Muscle of leg (tissue), 11 donors: ENCODE data around the gene NOP14. TPM values are rescaled to one million over a fixed set of nuclear protein-coding genes. Genes with fewer than 3 reads are reported as not detected.
"Not testable (repeated sequence)": the region's sequence is repeated elsewhere in the genome, so short reads cannot be mapped to it uniquely, and the experiment has no call there.

Source experiments
- DNase-seq: peaks from one replicate; pipeline ENCODE4 v3.0.0; 2013
- H3K27ac ChIP-seq: one replicate; pipeline ENCODE4 v1.5.1; 2013; ENCODE audit warnings: mild to moderate bottlenecking, low read length, control low read depth
- H3K27me3 ChIP-seq: one replicate; pipeline ENCODE4 v1.6.1; 2013; ENCODE audit warnings: low read length; ENCODE audit not compliant: control insufficient read depth, insufficient read depth
- H3K36me3 ChIP-seq: one replicate; pipeline ENCODE4 v1.6.1; 2013; ENCODE audit warnings: low read length; ENCODE audit not compliant: control insufficient read depth, insufficient read depth
- H3K4me1 ChIP-seq: one replicate; pipeline ENCODE4 v1.6.1; 2013; ENCODE audit warnings: low read length; ENCODE audit not compliant: control insufficient read depth, insufficient read depth
- H3K4me3 ChIP-seq: one replicate; pipeline ENCODE4 v1.5.1; 2013; ENCODE audit warnings: low read length, control low read depth
- H3K9me3 ChIP-seq: replicated peaks from 2 replicates; pipeline ENCODE4 v1.6.1; 2013; ENCODE audit warnings: low read depth, low read length; ENCODE audit not compliant: control insufficient read depth
- WGBS: methylation state at CpG from one replicate; pipeline ENCODE4 v1.1.5; 2013; ENCODE audit warnings: missing lambda C conversion rate; ENCODE audit not compliant: insufficient coverage; 5-methylcytosine and 5-hydroxymethylcytosine counted together
- polyA plus RNA-seq, 8 donors: library from polyadenylated mRNA; unstranded; fragments of 120-200 nt; gene quantifications; one replicate each; pipeline versions ENCODE4 v1.2.1 to v1.2.3, GENCODE V29; 2013; ENCODE audit warnings: inconsistent platforms in 1 of 8, low replicate concordance in 1 of 8; ENCODE audit not compliant: insufficient read length in 8 of 8, insufficient read depth in 1 of 8
- total RNA-seq: library from RNA; stranded (reverse); fragments of 120-200 nt; gene quantifications from one replicate; pipeline ENCODE4 v1.2.4, GENCODE V29; 2013

Gene NOP14
- total and polyA plus RNA-seq, 9 donors, result 12.1 to 27.6 (median 25.0) TPM

GRCh38 chr4:2925496-2925895, 37.7 kb downstream of the NOP14 start:
- WGBS, result 60% methylated on average over 1 of the region's 5 CpGs
- no peak overlapping the region for H3K4me3 ChIP-seq
- H3K36me3 ChIP-seq, result peaks cover 76% of the 10 kb centered on the region
- H3K27ac ChIP-seq, result no peak overlapping the region
- peaks cover under 1% of the 10 kb centered on the region for H3K4me1 ChIP-seq
- no peak for DNase-seq
- no peaks in the 10 kb centered on the region for H3K27me3 ChIP-seq
- no peaks in the 10 kb centered on the region for H3K9me3 ChIP-seq

DNA sequence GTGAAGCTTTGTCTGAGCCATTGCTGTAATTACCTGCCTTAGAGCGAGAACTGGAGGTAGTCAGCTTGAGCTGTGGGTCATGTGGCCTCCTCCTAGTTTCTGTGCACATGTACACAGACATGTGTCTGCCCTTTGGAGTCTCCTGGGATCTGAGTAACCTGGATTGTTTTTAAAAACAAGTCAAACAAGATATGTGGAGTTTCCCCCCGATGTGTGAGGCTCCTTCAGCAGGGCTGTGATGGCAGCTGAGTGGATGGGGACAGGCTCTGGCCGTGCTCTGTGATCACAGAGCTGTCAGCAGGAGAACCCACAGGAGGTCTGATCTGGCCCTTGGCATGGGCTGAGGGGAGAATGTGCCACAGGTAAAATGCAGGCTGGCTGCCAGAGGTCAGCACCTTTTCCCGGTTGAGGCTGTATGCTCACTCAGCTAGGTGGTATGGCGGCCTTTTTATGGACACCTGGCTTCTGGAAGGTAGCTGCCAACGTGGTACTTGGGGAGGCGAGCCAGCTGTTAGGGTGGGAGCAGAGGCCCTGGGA, 38.4 kb downstream of the NOP14 start:
- peaks cover 70% of the 10 kb centered on the region for H3K36me3 ChIP-seq
- no peaks in the 10 kb centered on the region for H3K27me3 ChIP-seq
- H3K4me3 ChIP-seq, result no peak overlapping the region
- no peaks in the 10 kb centered on the region for H3K4me1 ChIP-seq
- no peaks in the 10 kb centered on the region for H3K9me3 ChIP-seq
- WGBS, result 88% methylated on average over 6 of the region's 7 CpGs
- no peak for DNase-seq
- no peak overlapping the region for H3K27ac ChIP-seq

GRCh38 chr4:2924286-2924685, 38.9 kb downstream of the NOP14 start:
- peaks cover 66% of the 10 kb centered on the region for H3K36me3 ChIP-seq
- H3K9me3 ChIP-seq, result no peaks in the 10 kb centered on the region
- WGBS, result 80% methylated on average over 6 of the region's 8 CpGs
- H3K4me3 ChIP-seq, result no peak overlapping the region
- DNase-seq, result no peak
- H3K27ac ChIP-seq, result no peak overlapping the region
- no peaks in the 10 kb centered on the region for H3K4me1 ChIP-seq
- no peaks in the 10 kb centered on the region for H3K27me3 ChIP-seq

GRCh38 chr4:2923668-2924173, 39.5 kb downstream of the NOP14 start:
- H3K36me3 ChIP-seq, result peaks cover 62% of the 10 kb centered on the region
- H3K4me1 ChIP-seq, result no peaks in the 10 kb centered on the region
- no peaks in the 10 kb centered on the region for H3K9me3 ChIP-seq
- no peak overlapping the region for H3K4me3 ChIP-seq
- 91% methylated on average over 9 of the region's 16 CpGs for WGBS
- DNase-seq, result no peak
- no peak overlapping the region for H3K27ac ChIP-seq
- H3K27me3 ChIP-seq, result no peaks in the 10 kb centered on the region

DNA sequence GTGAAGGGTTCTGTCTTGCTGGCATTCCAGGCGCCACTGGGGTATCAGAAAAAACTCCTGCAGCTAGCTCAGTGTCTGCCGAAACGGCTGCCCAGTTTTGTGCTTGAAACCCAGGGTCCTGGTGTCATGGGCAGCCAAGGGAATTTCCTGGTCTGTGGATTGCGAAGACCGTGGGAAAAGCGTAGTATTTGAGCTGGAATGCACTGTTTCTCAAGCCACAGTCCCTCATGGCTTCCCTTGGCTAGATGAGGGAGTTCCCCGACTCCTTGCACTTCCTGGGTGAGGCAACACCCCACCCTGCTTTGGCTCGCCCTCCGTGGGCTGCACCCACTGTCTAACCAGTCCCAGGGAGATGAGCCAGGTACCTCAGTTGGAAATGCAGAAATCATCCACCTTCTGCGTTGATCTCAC, 40.1 kb downstream of the NOP14 start:
- Histone ChIP-seq H3K36me3 (peaks cover 57% of the 10 kb centered on the region), H3K27ac (no peak overlapping the region), H3K4me3 (no peak overlapping the region), H3K4me1 (no peaks in the 10 kb centered on the region), H3K27me3 (no peaks in the 10 kb centered on the region), H3K9me3 (no peaks in the 10 kb centered on the region)
- WGBS, result 93% methylated on average over 8 of the region's 10 CpGs
- DNase-seq, result no peak

- not testable (repeated sequence) for H3K27ac ChIP-seq, H3K27me3 ChIP-seq, H3K4me1 ChIP-seq, DNase-seq, H3K4me3 ChIP-seq, H3K9me3 ChIP-seq
- WGBS, result 90% methylated on average over 3 of the region's 7 CpGs
- peaks cover 52% of the 10 kb centered on the region for H3K36me3 ChIP-seq
Observed at GRCh38 chr4:2922453-2923101, 40.6 kb downstream of the NOP14 start.

DNA sequence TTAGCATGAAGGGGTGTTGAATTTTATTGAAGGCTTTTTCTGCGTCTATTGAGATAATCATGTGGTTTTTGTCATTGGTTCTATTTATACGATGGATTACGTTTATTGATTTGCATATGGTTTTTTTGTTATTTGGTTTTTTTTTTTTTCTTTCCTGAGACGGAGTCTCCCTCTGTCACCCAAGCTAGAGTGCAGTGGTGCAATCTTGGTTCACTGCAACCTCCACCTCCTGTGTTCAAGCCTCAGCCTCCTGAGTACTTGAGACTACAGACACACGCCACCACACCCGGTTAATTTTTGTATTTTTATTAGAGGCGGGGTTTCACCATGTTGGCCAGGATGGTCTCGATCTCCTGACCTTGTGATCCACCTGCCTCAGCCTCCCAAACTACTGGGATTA, 44.5 kb downstream of the NOP14 start:
- H3K9me3 ChIP-seq, DNase-seq, H3K27ac ChIP-seq, H3K27me3 ChIP-seq, H3K4me3 ChIP-seq, H3K4me1 ChIP-seq: not testable (repeated sequence)
- peaks cover 45% of the 10 kb centered on the region for H3K36me3 ChIP-seq
- 100% methylated on average over 1 of the region's 8 CpGs for WGBS

- no CpG with 5 or more reads among the region's 2 CpGs for WGBS
- H3K9me3 ChIP-seq, H3K27ac ChIP-seq, H3K27me3 ChIP-seq, H3K4me1 ChIP-seq, DNase-seq, H3K4me3 ChIP-seq: not testable (repeated sequence)
- H3K36me3 ChIP-seq, result peaks cover 47% of the 10 kb centered on the region
Observed at GRCh38 chr4:2918300-2918699, 44.9 kb downstream of the NOP14 start.

- H3K9me3 ChIP-seq, H3K27ac ChIP-seq, DNase-seq, H3K27me3 ChIP-seq, H3K4me1 ChIP-seq, H3K4me3 ChIP-seq: not testable (repeated sequence)
- WGBS, result no CpG with 5 or more reads among the region's 2 CpGs
- H3K36me3 ChIP-seq, result peaks cover 48% of the 10 kb centered on the region
Observed at GRCh38 chr4:2916696-2917095, 46.5 kb downstream of the NOP14 start.

- H3K9me3 ChIP-seq, result no peaks in the 10 kb centered on the region
- 87% methylated on average over 8 of the region's 9 CpGs for WGBS
- no peaks in the 10 kb centered on the region for H3K4me1 ChIP-seq
- H3K4me3 ChIP-seq, result no peak overlapping the region
- peaks cover 54% of the 10 kb centered on the region for H3K36me3 ChIP-seq
- H3K27ac ChIP-seq, result no peak overlapping the region
- DNase-seq, result no peak
- no peaks in the 10 kb centered on the region for H3K27me3 ChIP-seq
Observed at GRCh38 chr4:2915789-2916188, 47.4 kb downstream of the NOP14 start.
